Stomach (tissue), 9 donors: ENCODE measurements around the gene HUS1B. TPM values are rescaled to one million over a fixed set of nuclear protein-coding genes. Genes with fewer than 3 reads are reported as not detected.

Source experiments
- DNase-seq, 2 donors: peaks; one replicate each; pipeline versions ENCODE4 v3.0.0 to v3.0.0-alpha.2; 2013 to 2019
- H3K27ac ChIP-seq, 5 donors: fragments of 200-600 bp in 4 of 5; sonication (generic) in 4 of 5; one replicate each; pipeline ENCODE4 v1.5.1; 2013 to 2019; ENCODE audit warnings: mild to moderate bottlenecking in 1 of 5, moderate library complexity in 1 of 5
- H3K27me3 ChIP-seq, 3 donors: fragments of 200-600 bp; sonication (generic); one replicate each; pipeline ENCODE4 v1.5.1; 2017 to 2019; ENCODE audit warnings: mixed run types in 1 of 3
- H3K36me3 ChIP-seq, 4 donors: fragments of 200-600 bp; sonication (generic); 1 replicate in 3 of 4; 2 replicates in 1 of 4; pipeline ENCODE4 v1.5.1; 2016 to 2019
- H3K4me1 ChIP-seq, 4 donors: fragments of 200-600 bp; sonication (generic); one replicate each; pipeline ENCODE4 v1.5.1; 2016 to 2019
- H3K4me3 ChIP-seq, 4 donors: fragments of 200-600 bp; sonication (generic) in 3 of 4; one replicate each; pipeline ENCODE4 v1.5.1; 2016 to 2019; ENCODE audit warnings: mild to moderate bottlenecking in 1 of 4
- H3K9me3 ChIP-seq, 4 donors: fragments of 200-600 bp; sonication (generic); one replicate each; pipeline ENCODE4 v1.5.1; 2016 to 2019
- EP300 ChIP-seq: sonication (generic); formaldehyde crosslinking; IDR thresholded peaks from one replicate; pipeline ENCODE4 v1.6.1; 2017; ENCODE audit warnings: antibody characterized with exemption
- POLR2A ChIP-seq, 4 donors: fragments of 450-650 bp; IDR thresholded peaks; one replicate each; pipeline ENCODE4 v1.6.1; 2016; ENCODE audit warnings: antibody characterized with exemption in 4 of 4, control low read depth in 2 of 4, mild to moderate bottlenecking in 1 of 4, moderate library complexity in 1 of 4
- POLR2AphosphoS5 ChIP-seq, 3 donors: sonication (generic); formaldehyde crosslinking; IDR thresholded peaks; one replicate each; pipeline ENCODE4 v1.6.1; 2016; ENCODE audit warnings: antibody characterized with exemption in 3 of 3
- WGBS, 5 donors: extraction: QIAGEN DNeasy Blood & Tissue Kit in 3 of 5; methylation state at CpG; one replicate each; pipeline versions ENCODE4 v1.1.5 to v1.1.7; 2013 to 2018; 5-methylcytosine and 5-hydroxymethylcytosine counted together
- intact Hi-C: fragments of 100-400 bp; cut with DNase I; formaldehyde crosslinking; loops from one replicate; pipeline ENCODE4 v1.15.1; 2023; ENCODE audit warnings: low total_unique reads
- polyA plus RNA-seq, 3 donors: library from polyadenylated mRNA; stranded (reverse); fragments of 200-250 nt; gene quantifications; one replicate each; pipeline ENCODE4 v1.2.3, GENCODE V29; 2013
- total RNA-seq, 5 donors: library from RNA; depleted of rRNA; stranded (reverse); fragments of >200 nt; gene quantifications; one replicate each; pipeline versions ENCODE4 v1.1.0 to v1.2.3, GENCODE V29; 2014 to 2016
- TF ChIP-seq, protein P1 (sequence below), 7 experiments: fragments of 450-650 bp in 4 of 7; fragments of 200-600 bp in 3 of 7; sonication (generic) in 3 of 7; IDR thresholded peaks; one replicate each; pipeline ENCODE4 v1.5.1; 2016 to 2019; ENCODE audit warnings: antibody characterized with exemption in 7 of 7, control low read depth in 2 of 7, mild to moderate bottlenecking in 1 of 7
- donor health status: healthy with polysubstance abuse.
- donor health status: Bipolar disorder and iron deficiency.
- donor health status: healthy.

The HUS1B gene
- total and polyA plus RNA-seq, 8 donors = 0.31 to 46.1 (median 3.9) TPM; not detected in 4

DNA sequence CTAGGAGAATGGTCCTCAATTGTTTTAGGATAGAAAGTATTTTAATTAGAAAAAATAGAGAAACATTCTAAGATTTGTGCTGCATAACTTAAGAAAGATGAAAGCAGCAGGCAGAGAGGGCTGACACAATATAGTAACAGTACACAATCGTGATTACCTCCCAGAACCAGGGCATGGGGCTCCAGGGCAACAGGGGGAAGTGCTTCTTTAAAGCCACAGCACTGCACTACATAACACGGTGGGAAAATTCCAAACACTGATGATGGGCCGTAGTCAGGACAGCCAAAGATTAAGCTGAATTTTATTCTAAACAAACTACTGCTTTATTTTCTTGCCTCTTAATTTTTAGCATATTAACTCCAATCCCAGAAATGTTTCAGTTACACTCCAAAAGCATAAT, 21.6 kb upstream of the HUS1B start:
- no peaks in the 10 kb centered on the region for H3K36me3 ChIP-seq
- H3K9me3 ChIP-seq = no peaks in the 10 kb centered on the region
- no peaks in the 10 kb centered on the region for H3K27me3 ChIP-seq
- H3K4me1 ChIP-seq = peaks cover 0 to 34% (median 17%) of the 10 kb centered on the region in 4 donors
- TF ChIP-seq EP300 (no peak), POLR2A (IDR thresholded peaks at IDR 0.05) (no peak), POLR2AphosphoS5 (IDR thresholded peaks at IDR 0.05) (no peak)
- TF ChIP-seq, protein P1, sequence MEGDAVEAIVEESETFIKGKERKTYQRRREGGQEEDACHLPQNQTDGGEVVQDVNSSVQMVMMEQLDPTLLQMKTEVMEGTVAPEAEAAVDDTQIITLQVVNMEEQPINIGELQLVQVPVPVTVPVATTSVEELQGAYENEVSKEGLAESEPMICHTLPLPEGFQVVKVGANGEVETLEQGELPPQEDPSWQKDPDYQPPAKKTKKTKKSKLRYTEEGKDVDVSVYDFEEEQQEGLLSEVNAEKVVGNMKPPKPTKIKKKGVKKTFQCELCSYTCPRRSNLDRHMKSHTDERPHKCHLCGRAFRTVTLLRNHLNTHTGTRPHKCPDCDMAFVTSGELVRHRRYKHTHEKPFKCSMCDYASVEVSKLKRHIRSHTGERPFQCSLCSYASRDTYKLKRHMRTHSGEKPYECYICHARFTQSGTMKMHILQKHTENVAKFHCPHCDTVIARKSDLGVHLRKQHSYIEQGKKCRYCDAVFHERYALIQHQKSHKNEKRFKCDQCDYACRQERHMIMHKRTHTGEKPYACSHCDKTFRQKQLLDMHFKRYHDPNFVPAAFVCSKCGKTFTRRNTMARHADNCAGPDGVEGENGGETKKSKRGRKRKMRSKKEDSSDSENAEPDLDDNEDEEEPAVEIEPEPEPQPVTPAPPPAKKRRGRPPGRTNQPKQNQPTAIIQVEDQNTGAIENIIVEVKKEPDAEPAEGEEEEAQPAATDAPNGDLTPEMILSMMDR (IDR thresholded peaks at IDR 0.05) = no peak
- no peak overlapping the region for H3K27ac ChIP-seq
- 51 to 70% (median 63%) methylated on average over 3 of the region's 3 CpGs for WGBS, 5 donors
- no peak for DNase-seq
- no peak overlapping the region for H3K4me3 ChIP-seq
- intact Hi-C loops = no loop called here

DNA sequence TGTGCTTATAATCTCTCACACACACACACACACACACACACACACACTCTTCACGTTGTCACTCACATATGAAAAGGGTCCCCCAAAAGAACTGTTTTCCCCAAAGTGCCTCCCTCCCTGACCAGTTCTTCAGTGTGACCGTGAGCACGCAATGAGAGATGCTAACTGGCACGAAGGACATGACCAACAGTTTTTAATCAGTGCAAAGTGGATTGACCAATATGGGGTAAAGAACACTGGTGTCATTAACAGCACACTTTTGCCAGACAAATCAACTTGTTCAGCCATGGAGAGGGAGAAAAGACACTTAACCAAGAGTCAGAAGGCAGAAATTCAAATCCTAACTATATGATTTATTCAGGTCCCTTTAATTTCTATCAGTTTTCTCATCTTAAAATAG, 21.0 kb upstream of the HUS1B start:
- no peak overlapping the region for H3K4me3 ChIP-seq
- no peak overlapping the region for H3K27ac ChIP-seq
- 95 to 98% (median 96%) methylated on average over 4 of the region's 4 CpGs for WGBS, 5 donors
- peaks cover 0 to 34% (median 14%) of the 10 kb centered on the region in 4 donors for H3K4me1 ChIP-seq
- H3K36me3 ChIP-seq = no peaks in the 10 kb centered on the region
- TF ChIP-seq, protein P1 (IDR thresholded peaks at IDR 0.05) = no peak
- TF ChIP-seq POLR2AphosphoS5 (IDR thresholded peaks at IDR 0.05) (no peak), EP300 (no peak), POLR2A (IDR thresholded peaks at IDR 0.05) (no peak)
- intact Hi-C loops = no loop called here
- H3K27me3 ChIP-seq = no peaks in the 10 kb centered on the region
- H3K9me3 ChIP-seq = no peaks in the 10 kb centered on the region
- no peak for DNase-seq

DNA sequence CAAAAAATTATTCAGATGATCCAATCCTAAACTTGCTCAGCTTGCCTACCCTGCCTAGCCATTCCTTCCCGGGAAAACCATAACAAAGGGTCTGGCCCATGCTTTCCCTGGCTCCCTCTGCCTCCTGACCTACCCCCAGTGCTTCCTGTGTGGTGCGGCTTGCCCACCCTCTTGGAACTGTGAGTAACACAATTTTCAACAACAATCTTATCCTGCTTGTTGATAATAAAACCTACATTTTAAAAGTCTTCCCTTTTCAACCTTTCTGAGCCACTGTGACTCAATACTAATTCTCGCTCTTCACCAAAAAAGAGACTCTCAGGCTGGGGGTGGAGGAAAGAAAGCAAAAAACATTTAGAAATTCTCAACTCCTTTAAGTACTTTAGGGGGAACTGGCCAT, 18.1 kb upstream of the HUS1B start:
- H3K36me3 ChIP-seq = no peaks in the 10 kb centered on the region
- TF ChIP-seq POLR2AphosphoS5 (IDR thresholded peaks at IDR 0.05) = no peak
- TF ChIP-seq, protein P1 (IDR thresholded peaks at IDR 0.05) = no peak
- no peak for TF ChIP-seq POLR2A (IDR thresholded peaks at IDR 0.05)
- no peak for TF ChIP-seq EP300
- no peak overlapping the region for H3K27ac ChIP-seq
- H3K9me3 ChIP-seq = no peaks in the 10 kb centered on the region
- intact Hi-C loops = no loop called here
- no peaks in the 10 kb centered on the region for H3K27me3 ChIP-seq
- no peak overlapping the region for H3K4me3 ChIP-seq
- peaks cover 0 to 17% (median 9%) of the 10 kb centered on the region in 4 donors for H3K4me1 ChIP-seq
- WGBS, 5 donors = 72 to 82% (median 76%) methylated on average over 3 of the region's 3 CpGs
- DNase-seq = no peak

DNA sequence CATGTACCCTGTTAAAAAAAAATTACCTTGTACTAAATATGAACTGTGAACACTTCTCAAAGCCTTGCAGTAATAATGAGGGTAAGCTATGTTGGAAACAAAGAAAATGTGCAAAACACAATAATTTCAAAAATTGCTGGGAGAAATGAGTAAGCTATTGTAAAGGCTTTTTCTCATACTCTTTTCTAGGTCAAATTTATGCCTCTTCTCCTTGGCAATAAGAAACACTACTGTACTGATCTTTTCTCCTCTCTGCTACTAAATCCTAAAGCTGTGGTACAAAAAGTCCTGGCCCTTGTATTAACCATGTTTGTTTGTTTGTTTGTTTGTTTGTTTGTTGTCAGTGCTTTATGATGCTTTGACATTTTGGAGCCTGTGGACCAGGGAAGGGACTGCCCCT, 17.5 kb upstream of the HUS1B start:
- H3K9me3 ChIP-seq = no peaks in the 10 kb centered on the region
- TF ChIP-seq, protein P1 (IDR thresholded peaks at IDR 0.05) = no peak
- no peak for TF ChIP-seq POLR2A (IDR thresholded peaks at IDR 0.05)
- no peak overlapping the region for H3K27ac ChIP-seq
- H3K4me1 ChIP-seq = peaks cover 0 to 17% (median 9%) of the 10 kb centered on the region in 4 donors
- H3K27me3 ChIP-seq = no peaks in the 10 kb centered on the region
- no peak overlapping the region for H3K4me3 ChIP-seq
- intact Hi-C loops = no loop called here
- H3K36me3 ChIP-seq = peaks cover 0 to 3% (median 1%) of the 10 kb centered on the region in 4 donors
- DNase-seq = no peak
